Measurements from ENCODE around the gene GMDS. TPM values are rescaled to one million over a fixed set of nuclear protein-coding genes. Genes with fewer than 3 reads are reported as not detected.

Gene GMDS
- total and polyA plus RNA-seq, 2 of the 4 experiments (the other 2 are of a cell fraction): 7.3 to 21.9 TPM

DNA sequence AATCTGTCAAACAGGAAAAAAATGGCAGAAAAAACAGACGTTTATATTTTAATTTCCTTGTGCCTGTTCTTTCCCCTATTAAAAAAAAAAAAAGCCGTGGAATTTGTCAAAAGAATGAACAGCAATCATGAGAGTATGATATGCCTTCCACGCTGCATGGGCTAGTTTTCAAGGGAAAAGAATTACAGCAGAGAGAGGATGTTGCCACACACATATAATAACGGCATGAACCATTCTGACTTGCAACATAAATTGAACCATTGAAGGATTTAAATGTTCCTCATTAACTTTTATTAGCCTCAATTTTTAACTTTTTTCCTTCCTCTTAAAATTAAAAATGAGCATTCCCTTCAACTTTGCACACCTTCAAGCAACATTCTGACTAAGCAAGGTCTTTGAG is 333.9 kb downstream of the GMDS start:
- Histone ChIP-seq H2AFZ (replicated peaks; ENCODE audit: low read length, poor library complexity) (no peak overlapping the region), H4K8ac (ENCODE audit: low read depth in 2 of 2, low read length in 2 of 2) (no peak overlapping the region), H3K56ac (ENCODE audit: extremely low read depth, insufficient read depth, low read length) (no peak overlapping the region), H4K91ac (ENCODE audit: insufficient read depth, low read depth, low read length) (no peak overlapping the region), H3K9me3 (ENCODE audit: control insufficient read depth, insufficient read depth, low read length) (no peaks in the 10 kb centered on the region), H2BK15ac (ENCODE audit: low read depth, low read length) (no peak overlapping the region), H3K9me1 (ENCODE audit: insufficient read depth, low read length) (peaks cover 17% of the 10 kb centered on the region), H3K27me3 (ENCODE audit: control insufficient read depth, insufficient read depth, low read length) (no peaks in the 10 kb centered on the region), H3K14ac (replicated peaks; ENCODE audit: low read depth, low read length) (no peak overlapping the region; the same call in 1 of the 2 replicates), H2BK20ac (ENCODE audit: low read depth, low read length) (no peak overlapping the region), H3K23ac (ENCODE audit: low read depth, low read length) (no peak overlapping the region), H2AK9ac (replicated peaks; ENCODE audit: low read depth, low read length, poor library complexity) (no peak overlapping the region), H4K20me1 (ENCODE audit: insufficient read depth, low read length) (no peaks in the 10 kb centered on the region), H3K4ac (ENCODE audit: low read depth, low read length) (no peak overlapping the region), H3K4me3 (ENCODE audit: insufficient read depth, low read depth, low read length) (no peak overlapping the region), H2BK120ac (ENCODE audit: low read depth, low read length) (peak overlapping the region; percentile 84; the same call in 1 of the 2 replicates), H3K4me2 (ENCODE audit: low read depth, low read length) (no peak overlapping the region), H2BK5ac (ENCODE audit: low read depth, low read length, poor library complexity, severe bottlenecking) (no peak overlapping the region), H3K18ac (ENCODE audit: low read depth, low read length) (no peak overlapping the region), H3K79me1 (ENCODE audit: low read depth in 1 of 2, low read length in 2 of 2) (peaks cover 0 to 6% of the 10 kb centered on the region in 2 experiments; a peak in 2 of 4 replicates), H2AK5ac (ENCODE audit: low read depth, low read length) (no peak overlapping the region; the same call in 1 of the 2 replicates), H3K9ac (ENCODE audit: low read depth, low read length) (no peak overlapping the region), H3K36me3 (ENCODE audit: control insufficient read depth, insufficient read depth, low read length) (no peaks in the 10 kb centered on the region), H3K27ac (ENCODE audit: insufficient read depth, low read length) (no peak overlapping the region), H3K4me1 (ENCODE audit: control insufficient read depth, insufficient read depth, low read length) (peaks cover 11% of the 10 kb centered on the region), H4K5ac (ENCODE audit: low read depth, low read length) (no peak overlapping the region)
- no peak for DNase-seq
- in situ Hi-C loops (cut with MboI; ENCODE audit: low sequenced_read_pairs) (no loop called here), intact Hi-C loops (cut with micrococcal nuclease) (no loop called here), dilution Hi-C loops (cut with HindIII; ENCODE audit: low sequenced_read_pairs, unreplicated experiment) (no loop called here)
- CTCF ChIA-PET: no interaction called here
- POLR2A ChIA-PET (ENCODE audit: unreplicated experiment): no interaction called here
- peak; percentile 6; the same call in 1 of the 2 replicates for TF ChIP-seq CEBPB (IDR thresholded peaks at IDR 0.05; ENCODE audit: low read depth, low read length)
- TF ChIP-seq, protein P1, sequence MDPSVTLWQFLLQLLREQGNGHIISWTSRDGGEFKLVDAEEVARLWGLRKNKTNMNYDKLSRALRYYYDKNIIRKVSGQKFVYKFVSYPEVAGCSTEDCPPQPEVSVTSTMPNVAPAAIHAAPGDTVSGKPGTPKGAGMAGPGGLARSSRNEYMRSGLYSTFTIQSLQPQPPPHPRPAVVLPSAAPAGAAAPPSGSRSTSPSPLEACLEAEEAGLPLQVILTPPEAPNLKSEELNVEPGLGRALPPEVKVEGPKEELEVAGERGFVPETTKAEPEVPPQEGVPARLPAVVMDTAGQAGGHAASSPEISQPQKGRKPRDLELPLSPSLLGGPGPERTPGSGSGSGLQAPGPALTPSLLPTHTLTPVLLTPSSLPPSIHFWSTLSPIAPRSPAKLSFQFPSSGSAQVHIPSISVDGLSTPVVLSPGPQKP (IDR thresholded peaks at IDR 0.05; ENCODE audit: borderline replicate concordance, low read depth, low read length): no peak
- no TSS peak for BruUV-seq (replicated peaks)
- WGBS, 2 experiments (ENCODE audit: extremely low coverage in 2 of 2, insufficient read length in 1 of 2): no CpG with 5 or more reads among the region's 4 CpGs
- ATAC-seq (ENCODE audit: low read depth): no peak
